ENCODE measurements around the gene SRP19. TPM values are rescaled to one million over a fixed set of nuclear protein-coding genes. Genes with fewer than 3 reads are reported as not detected.

SRP19 gene
- total RNA-seq, 2 experiments from 2014 or later: 32.9 to 68.3 TPM

- H3K27ac ChIP-seq (ENCODE audit: low read depth, low read length, poor library complexity, severe bottlenecking): no peak overlapping the region
- H3K4me2 ChIP-seq (ENCODE audit: low read length): no peak overlapping the region
- no peaks in the 10 kb centered on the region for H3K79me2 ChIP-seq (ENCODE audit: insufficient read depth, low read depth, low read length)
- H3K4me1 ChIP-seq (ENCODE audit: insufficient read depth, low read length, poor library complexity, severe bottlenecking): no peaks in the 10 kb centered on the region
- ChIA-PET POLR2A (no interaction called here), CTCF (ENCODE audit: unreplicated experiment) (no interaction called here)
- TF ChIP-seq CTCF (conservative IDR thresholded peaks at IDR 0.05; ENCODE audit: low read length) (no peak), EZH2phosphoT487 (IDR thresholded peaks at IDR 0.05; ENCODE audit: borderline replicate concordance, low read depth, low read length) (no peak)
- peaks cover 85% of the 10 kb centered on the region for H3K36me3 ChIP-seq (ENCODE audit: insufficient read depth, low read length)
- no peak overlapping the region for H3K4me3 ChIP-seq (ENCODE audit: low read depth, low read length, poor library complexity, severe bottlenecking)
- DNase-seq (ENCODE audit: low spot score): no peak
- no peaks in the 10 kb centered on the region for H3K9me3 ChIP-seq (ENCODE audit: low read length)
- no TSS peak for BruUV-seq (replicated peaks)
- intact Hi-C loops (cut with micrococcal nuclease; ENCODE audit: unreplicated experiment): no loop called here
- no peaks in the 10 kb centered on the region for H4K20me1 ChIP-seq (ENCODE audit: insufficient read depth, low read length)
- no peak overlapping the region for H2AFZ ChIP-seq (ENCODE audit: low read length)
- H3K9me2 ChIP-seq (ENCODE audit: insufficient read depth, low read length): no peaks in the 10 kb centered on the region
Observed at GRCh38 chr5:112823656-112824055, 37.4 kb upstream of the SRP19 start.

- no peak overlapping the region for H3K27ac ChIP-seq (ENCODE audit: low read depth, low read length, poor library complexity, severe bottlenecking)
- no peak for TF ChIP-seq CTCF (conservative IDR thresholded peaks at IDR 0.05; ENCODE audit: low read length)
- no peak for TF ChIP-seq EZH2phosphoT487 (IDR thresholded peaks at IDR 0.05; ENCODE audit: borderline replicate concordance, low read depth, low read length)
- no peak overlapping the region for H3K4me2 ChIP-seq (ENCODE audit: low read length)
- no peak for DNase-seq (ENCODE audit: low spot score)
- H3K9me3 ChIP-seq (ENCODE audit: low read length): no peaks in the 10 kb centered on the region
- intact Hi-C loops (cut with micrococcal nuclease; ENCODE audit: unreplicated experiment): no loop called here
- H3K79me2 ChIP-seq (ENCODE audit: insufficient read depth, low read depth, low read length): no peaks in the 10 kb centered on the region
- no peaks in the 10 kb centered on the region for H3K4me1 ChIP-seq (ENCODE audit: insufficient read depth, low read length, poor library complexity, severe bottlenecking)
- CTCF ChIA-PET (ENCODE audit: unreplicated experiment): no interaction called here
- POLR2A ChIA-PET: no interaction called here
- H3K4me3 ChIP-seq (ENCODE audit: low read depth, low read length, poor library complexity, severe bottlenecking): no peak overlapping the region
- no peaks in the 10 kb centered on the region for H3K9me2 ChIP-seq (ENCODE audit: insufficient read depth, low read length)
- H4K20me1 ChIP-seq (ENCODE audit: insufficient read depth, low read length): no peaks in the 10 kb centered on the region
- peaks cover 85% of the 10 kb centered on the region for H3K36me3 ChIP-seq (ENCODE audit: insufficient read depth, low read length)
- BruUV-seq (replicated peaks): no TSS peak
- H2AFZ ChIP-seq (ENCODE audit: low read length): no peak overlapping the region
Observed at GRCh38 chr5:112824197-112824596, 36.9 kb upstream of the SRP19 start.

GRCh38 chr5:112830378-112830777, 30.7 kb upstream of the SRP19 start:
- H3K27ac ChIP-seq (ENCODE audit: low read depth, low read length, poor library complexity, severe bottlenecking): no peak overlapping the region
- ChIA-PET POLR2A (interaction anchor here (1.0 kb wide), 1 partner anchor 95 kb away, joined by 3 read pairs; no protein-coding TSS in a partner anchor), CTCF (ENCODE audit: unreplicated experiment) (no interaction called here)
- TF ChIP-seq CTCF (conservative IDR thresholded peaks at IDR 0.05; ENCODE audit: low read length): no peak
- TF ChIP-seq EZH2phosphoT487 (IDR thresholded peaks at IDR 0.05; ENCODE audit: borderline replicate concordance, low read depth, low read length): no peak
- no peak for DNase-seq (ENCODE audit: low spot score)
- H3K9me3 ChIP-seq (ENCODE audit: low read length): no peaks in the 10 kb centered on the region
- H3K9me2 ChIP-seq (ENCODE audit: insufficient read depth, low read length): no peaks in the 10 kb centered on the region
- no peak overlapping the region for H2AFZ ChIP-seq (ENCODE audit: low read length)
- H3K36me3 ChIP-seq (ENCODE audit: insufficient read depth, low read length): peaks cover 83% of the 10 kb centered on the region
- H3K4me1 ChIP-seq (ENCODE audit: insufficient read depth, low read length, poor library complexity, severe bottlenecking): no peaks in the 10 kb centered on the region
- BruUV-seq (replicated peaks): no TSS peak
- no peak overlapping the region for H3K4me2 ChIP-seq (ENCODE audit: low read length)
- H3K4me3 ChIP-seq (ENCODE audit: low read depth, low read length, poor library complexity, severe bottlenecking): no peak overlapping the region
- no peaks in the 10 kb centered on the region for H4K20me1 ChIP-seq (ENCODE audit: insufficient read depth, low read length)
- intact Hi-C loops (cut with micrococcal nuclease; ENCODE audit: unreplicated experiment): no loop called here
- H3K79me2 ChIP-seq (ENCODE audit: insufficient read depth, low read depth, low read length): no peaks in the 10 kb centered on the region
